ENCODE results near the gene ATP8B3.

- TF ChIP-seq, protein P1, sequence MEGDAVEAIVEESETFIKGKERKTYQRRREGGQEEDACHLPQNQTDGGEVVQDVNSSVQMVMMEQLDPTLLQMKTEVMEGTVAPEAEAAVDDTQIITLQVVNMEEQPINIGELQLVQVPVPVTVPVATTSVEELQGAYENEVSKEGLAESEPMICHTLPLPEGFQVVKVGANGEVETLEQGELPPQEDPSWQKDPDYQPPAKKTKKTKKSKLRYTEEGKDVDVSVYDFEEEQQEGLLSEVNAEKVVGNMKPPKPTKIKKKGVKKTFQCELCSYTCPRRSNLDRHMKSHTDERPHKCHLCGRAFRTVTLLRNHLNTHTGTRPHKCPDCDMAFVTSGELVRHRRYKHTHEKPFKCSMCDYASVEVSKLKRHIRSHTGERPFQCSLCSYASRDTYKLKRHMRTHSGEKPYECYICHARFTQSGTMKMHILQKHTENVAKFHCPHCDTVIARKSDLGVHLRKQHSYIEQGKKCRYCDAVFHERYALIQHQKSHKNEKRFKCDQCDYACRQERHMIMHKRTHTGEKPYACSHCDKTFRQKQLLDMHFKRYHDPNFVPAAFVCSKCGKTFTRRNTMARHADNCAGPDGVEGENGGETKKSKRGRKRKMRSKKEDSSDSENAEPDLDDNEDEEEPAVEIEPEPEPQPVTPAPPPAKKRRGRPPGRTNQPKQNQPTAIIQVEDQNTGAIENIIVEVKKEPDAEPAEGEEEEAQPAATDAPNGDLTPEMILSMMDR (optimal IDR thresholded peaks at IDR 0.05 in 1 of 3, IDR thresholded peaks at IDR 0.05 in 1 of 3, conservative IDR thresholded peaks at IDR 0.05 in 1 of 3; ENCODE audit: extremely low read depth in 1 of 3, insufficient read depth in 2 of 3, low read length in 3 of 3): peak in 1 of 3 experiments; percentile 23
- TF ChIP-seq EZH2 (IDR thresholded peaks at IDR 0.05; ENCODE audit: low read length): no peak
These were observed 32.5 kb upstream of the ATP8B3 start for GRCh38 chr19:1844513-1845124.
